ENCODE measurements around the gene TM9SF3. TPM values are rescaled to one million over a fixed set of nuclear protein-coding genes. Genes with fewer than 3 reads are reported as not detected.

The TM9SF3 gene
- total and polyA plus RNA-seq, 2 of the 4 experiments (the other 2 are of a cell fraction), result 33.7 to 61.8 TPM

DNA sequence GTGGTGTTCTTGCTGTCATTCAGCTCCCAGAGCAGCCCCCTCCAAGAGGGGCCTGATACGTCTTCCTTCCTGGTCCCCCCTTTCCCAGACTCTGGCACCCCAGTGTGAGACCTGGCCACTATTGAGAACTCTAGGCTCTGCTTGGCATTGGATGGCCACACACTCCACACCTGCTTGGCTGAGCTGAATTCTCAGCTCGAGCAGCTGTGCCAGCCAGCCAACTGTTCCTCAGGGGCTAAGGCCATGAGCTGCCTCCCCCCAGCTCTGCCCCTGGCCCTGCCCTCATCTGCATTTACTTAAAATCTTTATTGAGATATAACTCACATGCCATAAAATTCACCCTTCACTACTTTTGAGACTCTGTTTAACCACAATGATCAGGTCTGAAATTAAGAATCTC lies 79.8 kb downstream of the TM9SF3 start:
- ATAC-seq (ENCODE audit: low read depth) (no peak), DNase-seq (no peak)
- dilution Hi-C loops (cut with HindIII; ENCODE audit: low sequenced_read_pairs, unreplicated experiment), result no loop called here
- no peak overlapping the region for H2AFZ ChIP-seq (replicated peaks; ENCODE audit: low read length, poor library complexity)
- intact Hi-C loops (cut with micrococcal nuclease), result no loop called here
- H2BK20ac ChIP-seq (ENCODE audit: low read depth, low read length), result no peak overlapping the region
- H3K9ac ChIP-seq (ENCODE audit: low read depth, low read length), result no peak overlapping the region
- no peak overlapping the region for H3K4me3 ChIP-seq (ENCODE audit: insufficient read depth, low read depth, low read length)
- no TSS peak for BruUV-seq (replicated peaks)
- ChIA-PET CTCF (no interaction called here), POLR2A (ENCODE audit: unreplicated experiment) (no interaction called here)
- no peaks in the 10 kb centered on the region for H4K20me1 ChIP-seq (ENCODE audit: insufficient read depth, low read length)
- no peaks in the 10 kb centered on the region for H3K4me1 ChIP-seq (ENCODE audit: control insufficient read depth, insufficient read depth, low read length)
- no peak overlapping the region for H2BK5ac ChIP-seq (ENCODE audit: low read depth, low read length, poor library complexity, severe bottlenecking)
- no peak overlapping the region for H2BK120ac ChIP-seq (ENCODE audit: low read depth, low read length)
- no peaks in the 10 kb centered on the region for H3K9me3 ChIP-seq (ENCODE audit: control insufficient read depth, insufficient read depth, low read length)
- no peak overlapping the region for H2AK5ac ChIP-seq (ENCODE audit: low read depth, low read length)
- no peak overlapping the region for H3K18ac ChIP-seq (ENCODE audit: low read depth, low read length)
- peaks cover 24% of the 10 kb centered on the region for H3K27me3 ChIP-seq (ENCODE audit: control insufficient read depth, insufficient read depth, low read length)
- no peak overlapping the region for H2BK15ac ChIP-seq (ENCODE audit: low read depth, low read length)
- no peak overlapping the region for H3K27ac ChIP-seq (ENCODE audit: insufficient read depth, low read length)
- no peak overlapping the region for H4K5ac ChIP-seq (ENCODE audit: low read depth, low read length)
- H3K4me2 ChIP-seq (ENCODE audit: low read depth, low read length), result no peak overlapping the region
- H4K8ac ChIP-seq (ENCODE audit: low read depth in 2 of 2, low read length in 2 of 2), result no peak overlapping the region
- H3K56ac ChIP-seq (ENCODE audit: extremely low read depth, insufficient read depth, low read length), result no peak overlapping the region
- TF ChIP-seq RAD21 (IDR thresholded peaks at IDR 0.05; ENCODE audit: low read length) (no peak), MXI1 (IDR thresholded peaks at IDR 0.05; ENCODE audit: borderline replicate concordance, low read depth, low read length) (no peak), NFE2L2 (IDR thresholded peaks at IDR 0.05; ENCODE audit: low read depth, low read length) (no peak), MAZ (IDR thresholded peaks at IDR 0.05; ENCODE audit: borderline replicate concordance, low read depth, low read length) (no peak), RFX5 (IDR thresholded peaks at IDR 0.05; ENCODE audit: low read depth, low read length) (no peak), BHLHE40 (IDR thresholded peaks at IDR 0.05; ENCODE audit: low read depth, low read length) (no peak), CHD1 (IDR thresholded peaks at IDR 0.05; ENCODE audit: low read depth, low read length) (no peak), CEBPB (IDR thresholded peaks at IDR 0.05; ENCODE audit: low read depth, low read length) (no peak), RCOR1 (IDR thresholded peaks at IDR 0.05; ENCODE audit: insufficient replicate concordance, low read length) (no peak), SMC3 (IDR thresholded peaks at IDR 0.05; ENCODE audit: low read depth, low read length) (no peak), FOS (IDR thresholded peaks at IDR 0.05; ENCODE audit: low read depth, low read length) (no peak), MAFK (IDR thresholded peaks at IDR 0.05; ENCODE audit: low read depth, low read length) (no peak)
- TF ChIP-seq, protein P1, sequence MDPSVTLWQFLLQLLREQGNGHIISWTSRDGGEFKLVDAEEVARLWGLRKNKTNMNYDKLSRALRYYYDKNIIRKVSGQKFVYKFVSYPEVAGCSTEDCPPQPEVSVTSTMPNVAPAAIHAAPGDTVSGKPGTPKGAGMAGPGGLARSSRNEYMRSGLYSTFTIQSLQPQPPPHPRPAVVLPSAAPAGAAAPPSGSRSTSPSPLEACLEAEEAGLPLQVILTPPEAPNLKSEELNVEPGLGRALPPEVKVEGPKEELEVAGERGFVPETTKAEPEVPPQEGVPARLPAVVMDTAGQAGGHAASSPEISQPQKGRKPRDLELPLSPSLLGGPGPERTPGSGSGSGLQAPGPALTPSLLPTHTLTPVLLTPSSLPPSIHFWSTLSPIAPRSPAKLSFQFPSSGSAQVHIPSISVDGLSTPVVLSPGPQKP (IDR thresholded peaks at IDR 0.05; ENCODE audit: borderline replicate concordance, low read depth, low read length), result no peak
- TF ChIP-seq, protein P2, sequence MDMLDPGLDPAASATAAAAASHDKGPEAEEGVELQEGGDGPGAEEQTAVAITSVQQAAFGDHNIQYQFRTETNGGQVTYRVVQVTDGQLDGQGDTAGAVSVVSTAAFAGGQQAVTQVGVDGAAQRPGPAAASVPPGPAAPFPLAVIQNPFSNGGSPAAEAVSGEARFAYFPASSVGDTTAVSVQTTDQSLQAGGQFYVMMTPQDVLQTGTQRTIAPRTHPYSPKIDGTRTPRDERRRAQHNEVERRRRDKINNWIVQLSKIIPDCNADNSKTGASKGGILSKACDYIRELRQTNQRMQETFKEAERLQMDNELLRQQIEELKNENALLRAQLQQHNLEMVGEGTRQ (IDR thresholded peaks at IDR 0.05; ENCODE audit: low read depth, low read length), result no peak
- H3K14ac ChIP-seq (replicated peaks; ENCODE audit: low read depth, low read length), result no peak overlapping the region
- no peaks in the 10 kb centered on the region for H3K79me1 ChIP-seq (ENCODE audit: low read depth in 1 of 2, low read length in 2 of 2)
- 17% methylated on average over 1 of the region's 2 CpGs; no CpG with 5 or more reads in 1 of the 2 experiments for WGBS, 2 experiments (ENCODE audit: extremely low coverage in 2 of 2, insufficient read length in 1 of 2)
- H4K91ac ChIP-seq (ENCODE audit: insufficient read depth, low read depth, low read length), result no peak overlapping the region
- H3K23ac ChIP-seq (ENCODE audit: low read depth, low read length), result no peak overlapping the region
- no peak overlapping the region for H2AK9ac ChIP-seq (replicated peaks; ENCODE audit: low read depth, low read length, poor library complexity)
- H3K36me3 ChIP-seq (ENCODE audit: control insufficient read depth, insufficient read depth, low read length), result no peaks in the 10 kb centered on the region
- no peak overlapping the region for H3K4ac ChIP-seq (ENCODE audit: low read depth, low read length)
- no peaks in the 10 kb centered on the region for H3K9me1 ChIP-seq (ENCODE audit: insufficient read depth, low read length)
- in situ Hi-C loops (cut with MboI; ENCODE audit: low sequenced_read_pairs), result no loop called here
